HCT116 (cell line): ENCODE data around the gene BEND7. TPM values are rescaled to one million over a fixed set of nuclear protein-coding genes. Genes with fewer than 3 reads are reported as not detected.

ENCODE experiments used
- ATAC-seq: fragments of 200-7000 bp; cut with Tn5 transposase; 2 replicates; pipeline ENCODE4 v1.9.1; 2020; ENCODE audit warnings: mild to moderate bottlenecking, moderate library complexity
- Bru-seq: library from RNA; stranded (reverse); fragments of 400-500 nt; gene quantifications from one replicate; lab custom pipeline; 2021; lab: Mats Ljungman, UMichigan
- BruChase-seq, 2 experiments: library from RNA; stranded (reverse); fragments of 400-500 nt; gene quantifications; one replicate each; lab custom pipeline; 2021; lab: Mats Ljungman, UMichigan
- BruUV-seq: library from RNA; stranded (reverse); fragments of 400-500 nt; replicated peaks from 2 replicates; lab custom pipeline; 2021; lab: Mats Ljungman, UMichigan
- CTCF ChIA-PET: fragments of 300-600 bp; sonication (Branson Sonifier 250); formaldehyde crosslinking; loops from one replicate; lab custom pipeline; 2021; ENCODE audit warnings: antibody characterized with exemption; lab: Charles Lee
- POLR2A ChIA-PET: fragments of 300-600, 350-600 bp; sonication (Branson Sonifier 250); formaldehyde crosslinking; loops from one replicate; lab custom pipeline; 2021; ENCODE audit warnings: antibody characterized with exemption; lab: Charles Lee
- RAD21 ChIA-PET, 2 experiments: fragments of 300-600 bp; sonication (Branson Sonifier 250); formaldehyde crosslinking; loops; one replicate each; lab custom pipeline; 2023; ENCODE audit warnings: low total read pairs in 2 of 2; ENCODE audit not compliant: uncharacterized antibody in 2 of 2, unreplicated experiment in 2 of 2, low non-redundant PET in 1 of 2; lab: Charles Lee
- DNase-seq: peaks from one replicate; pipeline ENCODE4 v3.0.0-alpha.2; 2010; ENCODE audit warnings: low read depth, low spot score
- H2AFZ ChIP-seq: fragments of 200-600 bp; shearing (Covaris generic), sonication (generic); 2 replicates; pipeline ENCODE4 v1.6.1; 2017; ENCODE audit warnings: low read depth, mixed run types, mixed read lengths, antibody characterized with exemption, low read length; ENCODE audit not compliant: poor library complexity, severe bottlenecking
- H3K27ac ChIP-seq: 2 replicates; pipeline ENCODE4 v1.5.1; 2012; ENCODE audit warnings: low read depth, low read length
- H3K27me3 ChIP-seq: fragments of 200-600 bp; sonication (generic); 2 replicates; pipeline ENCODE4 v1.6.1; 2016; ENCODE audit warnings: mixed run types, low read length, mixed read lengths; ENCODE audit not compliant: insufficient read depth
- H3K36me3 ChIP-seq, 2 experiments: fragments of 200-500 bp in 1 of 2; fragments of 200-600 bp in 1 of 2; sonication (Bioruptor generic) in 1 of 2; sonication (generic) in 1 of 2; 2 replicates each; pipeline versions ENCODE4 v1.5.1 to v1.6.1; 2014 to 2016; ENCODE audit warnings: low read length in 2 of 2, inconsistent platforms in 1 of 2, mixed read lengths in 1 of 2, mixed run types in 1 of 2; ENCODE audit not compliant: insufficient read depth in 2 of 2, control insufficient read depth in 1 of 2
- H3K4me1 ChIP-seq, 2 experiments: fragments of 200-600 bp in 1 of 2; sonication (generic) in 1 of 2; 2 replicates each; pipeline versions ENCODE4 v1.5.1 to v1.6.1; 2012 to 2017; ENCODE audit warnings: low read length in 2 of 2, inconsistent platforms in 1 of 2, mild to moderate bottlenecking in 1 of 2, mixed read lengths in 1 of 2, mixed run types in 1 of 2, moderate library complexity in 1 of 2; ENCODE audit not compliant: insufficient read depth in 2 of 2, control insufficient read depth in 1 of 2
- H3K4me2 ChIP-seq: fragments of 200-600 bp; sonication (generic); 2 replicates; pipeline ENCODE4 v1.6.1; 2017; ENCODE audit warnings: mixed run types, low read length, mixed read lengths
- H3K4me3 ChIP-seq, 2 experiments: fragments of 200-600 bp in 1 of 2; sonication (generic) in 1 of 2; replicated peaks in 1 of 2; 2 replicates each; pipeline ENCODE4 v1.5.1; 2011 to 2016; ENCODE audit warnings: low read length in 2 of 2, control low read depth in 1 of 2, low read depth in 1 of 2, mild to moderate bottlenecking in 1 of 2, mixed read lengths in 1 of 2, mixed run types in 1 of 2
- H3K79me2 ChIP-seq: fragments of 200-600 bp; sonication (generic); 2 replicates; pipeline ENCODE4 v1.6.1; 2017; ENCODE audit warnings: mild to moderate bottlenecking, mixed run types, low read length, moderate library complexity, mixed read lengths; ENCODE audit not compliant: insufficient read depth
- H3K9ac ChIP-seq: fragments of 200-600 bp; sonication (generic); 2 replicates; pipeline ENCODE4 v1.6.1; 2016; ENCODE audit warnings: low read length, mixed read lengths
- H3K9me2 ChIP-seq: fragments of 200-600 bp; sonication (generic), shearing (Covaris generic); 2 replicates; pipeline ENCODE4 v1.6.1; 2017; ENCODE audit warnings: mixed run types, mild to moderate bottlenecking, moderate library complexity; ENCODE audit not compliant: insufficient read depth
- H3K9me3 ChIP-seq, 2 experiments: fragments of 200-500 bp in 1 of 2; fragments of 200-600 bp in 1 of 2; sonication (Bioruptor generic) in 1 of 2; sonication (generic) in 1 of 2; 2 replicates each; pipeline ENCODE4 v1.6.1; 2014 to 2017; ENCODE audit warnings: low read length in 2 of 2, mixed read lengths in 2 of 2, inconsistent platforms in 1 of 2, low read depth in 1 of 2, mild to moderate bottlenecking in 1 of 2, mixed run types in 1 of 2, moderate library complexity in 1 of 2; ENCODE audit not compliant: control insufficient read depth in 1 of 2, insufficient read depth in 1 of 2
- H4K20me1 ChIP-seq: fragments of 200-600 bp; sonication (generic), shearing (Covaris generic); 2 replicates; pipeline ENCODE4 v1.6.1; 2017; ENCODE audit warnings: mixed run types, mild to moderate bottlenecking, moderate library complexity; ENCODE audit not compliant: insufficient read depth
- CEBPB ChIP-seq: IDR thresholded peaks from 2 replicates; pipeline ENCODE4 v1.6.1; 2012; ENCODE audit warnings: low read depth
- ELF1 ChIP-seq: IDR thresholded peaks from 2 replicates; pipeline ENCODE4 v1.6.1; 2012; ENCODE audit warnings: low read depth, borderline replicate concordance
- FOSL1 ChIP-seq: IDR thresholded peaks from 2 replicates; pipeline ENCODE4 v1.6.1; 2012; ENCODE audit warnings: low read depth
- JUND ChIP-seq: IDR thresholded peaks from 2 replicates; pipeline ENCODE4 v1.6.1; 2012
- ZFX ChIP-seq: fragments of 450-650 bp; IDR thresholded peaks from 2 replicates; pipeline ENCODE4 v1.6.1; 2017
- intact Hi-C: fragments of 100-400 bp; cut with micrococcal nuclease; formaldehyde crosslinking; loops from 2 replicates; pipeline ENCODE4 v1.10.0; 2022
- long read RNA-seq: library from polyadenylated mRNA; unstranded; transcript quantifications from one replicate; pipeline ENCODE4 v2.0.0, GENCODE V29; 2021; ENCODE audit not compliant: unreplicated experiment
- polyA plus RNA-seq: library from polyadenylated mRNA; unstranded; fragments of >200 nt; gene quantifications from 2 replicates; pipeline ENCODE4 v1.2.1, GENCODE V29; 2012; ENCODE audit warnings: missing spikeins
- total RNA-seq: library from RNA; stranded (reverse); gene quantifications from one replicate; pipeline ENCODE4 v1.2.1, GENCODE V29; 2021; ENCODE audit not compliant: unreplicated experiment
- TF ChIP-seq, protein P1 (sequence below), 3 experiments: fragments of 200-600 bp in 1 of 3; sonication (generic) in 1 of 3; IDR thresholded peaks in 2 of 3; conservative IDR thresholded peaks in 1 of 3; 2 replicates each; pipeline ENCODE4 v1.5.1; 2012 to 2017; ENCODE audit warnings: low read depth in 2 of 3, low read length in 2 of 3, antibody characterized with exemption in 1 of 3, borderline replicate concordance in 1 of 3, control low read depth in 1 of 3, mild to moderate bottlenecking in 1 of 3, mixed read lengths in 1 of 3, mixed run types in 1 of 3, moderate library complexity in 1 of 3; ENCODE audit not compliant: insufficient read depth in 1 of 3
- TF ChIP-seq, protein P2 (sequence below): IDR thresholded peaks from 2 replicates; pipeline ENCODE4 v1.6.1; 2012
- TF ChIP-seq, protein P3 (sequence below): IDR thresholded peaks from 2 replicates; pipeline ENCODE4 v1.6.1; 2011; ENCODE audit warnings: mild to moderate bottlenecking, low read length, moderate library complexity; ENCODE audit not compliant: insufficient replicate concordance; ENCODE audit errors: extremely low read depth

The BEND7 gene, protein sequence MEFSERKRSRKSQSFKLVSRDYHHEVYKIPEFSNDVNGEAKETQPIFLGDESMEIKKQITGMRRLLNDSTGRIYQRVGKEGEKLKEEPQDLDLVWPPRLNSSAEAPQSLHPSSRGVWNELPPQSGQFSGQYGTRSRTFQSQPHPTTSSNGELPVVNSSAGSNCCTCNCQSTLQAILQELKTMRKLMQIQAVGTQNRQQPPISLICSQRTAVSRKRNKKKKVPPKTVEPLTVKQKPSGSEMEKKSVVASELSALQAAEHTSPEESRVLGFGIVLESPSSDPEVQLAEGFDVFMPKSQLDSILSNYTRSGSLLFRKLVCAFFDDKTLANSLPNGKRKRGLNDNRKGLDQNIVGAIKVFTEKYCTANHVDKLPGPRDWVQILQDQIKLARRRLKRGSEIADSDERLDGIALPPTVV
- 13.8 TPM for total RNA-seq
- 5.3 and 7.5 TPM in 2 replicates for polyA plus RNA-seq
- percentile 57 among the genes with signal in this experiment for Bru-seq, nascent RNA
- percentile 59 among the genes with signal in this experiment for BruChase-seq, experiment 1, labeled RNA remaining after a 6-hour chase
- percentile 56 among the genes with signal in this experiment for BruChase-seq, experiment 2, labeled RNA remaining after a 2-hour chase
- long read RNA-seq, partial matches to known transcripts, result 5 of 18 reads
- long read RNA-seq, other reads (novel, unspliced or antisense), result 13 of 18 reads

DNA sequence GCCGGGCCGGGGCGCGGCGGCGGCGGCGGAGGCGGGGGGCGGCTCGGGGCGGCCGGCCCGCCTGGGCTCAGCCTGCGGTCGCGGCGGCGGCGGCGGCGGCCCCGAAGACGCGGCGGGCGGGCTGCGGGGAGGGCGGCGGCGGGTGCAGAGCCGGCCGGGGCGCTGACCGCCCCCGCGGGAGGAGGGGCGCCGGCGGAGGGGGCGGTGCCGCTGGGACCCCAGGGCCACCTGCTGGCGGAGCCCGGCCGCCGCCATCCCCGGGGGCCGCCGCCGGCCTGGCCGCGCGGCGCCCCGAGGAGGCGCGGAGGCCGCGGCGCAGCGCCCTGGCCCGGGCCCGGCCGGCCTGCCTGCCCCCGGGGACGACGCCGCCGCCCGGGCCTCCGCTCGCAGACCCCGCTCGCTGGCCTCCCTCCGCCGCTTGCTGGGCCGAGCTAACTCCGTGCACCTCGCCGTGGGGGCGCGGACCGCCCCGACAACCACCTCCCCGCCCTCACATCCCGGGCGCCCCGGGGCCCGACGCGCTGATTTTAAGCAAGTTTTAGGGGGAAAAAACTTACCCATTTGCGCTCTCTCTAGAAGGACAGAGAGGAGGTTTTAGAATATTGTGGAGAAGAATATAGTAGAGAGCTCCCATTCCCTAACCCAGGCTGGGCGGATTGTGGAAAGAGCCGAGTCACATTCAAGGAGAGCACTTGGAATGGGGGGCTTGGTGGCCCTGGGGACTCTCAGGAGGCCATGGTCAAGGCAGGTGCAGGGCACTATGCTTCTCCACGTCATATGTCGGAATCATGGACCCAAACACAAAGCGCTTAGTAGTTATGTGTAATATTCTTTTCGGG lies at the start of gene BEND7:
Gene BEND7, minus strand, starts transcription at position 140 of the 839 bp plus-strand sequence. CDS start 481 bp downstream, outside the sequence.
- peak within 1 kb of the TSS; percentile 64 for H3K9ac ChIP-seq
- TF ChIP-seq, protein P1, sequence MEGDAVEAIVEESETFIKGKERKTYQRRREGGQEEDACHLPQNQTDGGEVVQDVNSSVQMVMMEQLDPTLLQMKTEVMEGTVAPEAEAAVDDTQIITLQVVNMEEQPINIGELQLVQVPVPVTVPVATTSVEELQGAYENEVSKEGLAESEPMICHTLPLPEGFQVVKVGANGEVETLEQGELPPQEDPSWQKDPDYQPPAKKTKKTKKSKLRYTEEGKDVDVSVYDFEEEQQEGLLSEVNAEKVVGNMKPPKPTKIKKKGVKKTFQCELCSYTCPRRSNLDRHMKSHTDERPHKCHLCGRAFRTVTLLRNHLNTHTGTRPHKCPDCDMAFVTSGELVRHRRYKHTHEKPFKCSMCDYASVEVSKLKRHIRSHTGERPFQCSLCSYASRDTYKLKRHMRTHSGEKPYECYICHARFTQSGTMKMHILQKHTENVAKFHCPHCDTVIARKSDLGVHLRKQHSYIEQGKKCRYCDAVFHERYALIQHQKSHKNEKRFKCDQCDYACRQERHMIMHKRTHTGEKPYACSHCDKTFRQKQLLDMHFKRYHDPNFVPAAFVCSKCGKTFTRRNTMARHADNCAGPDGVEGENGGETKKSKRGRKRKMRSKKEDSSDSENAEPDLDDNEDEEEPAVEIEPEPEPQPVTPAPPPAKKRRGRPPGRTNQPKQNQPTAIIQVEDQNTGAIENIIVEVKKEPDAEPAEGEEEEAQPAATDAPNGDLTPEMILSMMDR (IDR thresholded peaks at IDR 0.05 in 2 of 3, conservative IDR thresholded peaks at IDR 0.05 in 1 of 3; ENCODE audit: borderline replicate concordance in 1 of 3, insufficient read depth in 1 of 3, low read depth in 2 of 3, low read length in 2 of 3), result no peak
- TF ChIP-seq ZFX (peak; percentile 79), JUND (no peak), CEBPB (no peak), FOSL1 (no peak), ELF1 (no peak)
- TF ChIP-seq, protein P2, sequence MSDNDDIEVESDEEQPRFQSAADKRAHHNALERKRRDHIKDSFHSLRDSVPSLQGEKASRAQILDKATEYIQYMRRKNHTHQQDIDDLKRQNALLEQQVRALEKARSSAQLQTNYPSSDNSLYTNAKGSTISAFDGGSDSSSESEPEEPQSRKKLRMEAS, result no peak
- TF ChIP-seq, protein P3, sequence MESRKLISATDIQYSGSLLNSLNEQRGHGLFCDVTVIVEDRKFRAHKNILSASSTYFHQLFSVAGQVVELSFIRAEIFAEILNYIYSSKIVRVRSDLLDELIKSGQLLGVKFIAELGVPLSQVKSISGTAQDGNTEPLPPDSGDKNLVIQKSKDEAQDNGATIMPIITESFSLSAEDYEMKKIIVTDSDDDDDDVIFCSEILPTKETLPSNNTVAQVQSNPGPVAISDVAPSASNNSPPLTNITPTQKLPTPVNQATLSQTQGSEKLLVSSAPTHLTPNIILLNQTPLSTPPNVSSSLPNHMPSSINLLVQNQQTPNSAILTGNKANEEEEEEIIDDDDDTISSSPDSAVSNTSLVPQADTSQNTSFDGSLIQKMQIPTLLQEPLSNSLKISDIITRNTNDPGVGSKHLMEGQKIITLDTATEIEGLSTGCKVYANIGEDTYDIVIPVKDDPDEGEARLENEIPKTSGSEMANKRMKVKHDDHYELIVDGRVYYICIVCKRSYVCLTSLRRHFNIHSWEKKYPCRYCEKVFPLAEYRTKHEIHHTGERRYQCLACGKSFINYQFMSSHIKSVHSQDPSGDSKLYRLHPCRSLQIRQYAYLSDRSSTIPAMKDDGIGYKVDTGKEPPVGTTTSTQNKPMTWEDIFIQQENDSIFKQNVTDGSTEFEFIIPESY, result no peak
- TF ChIP-seq, all 23 proteins: peak for 1
- ChIA-PET POLR2A (no interaction called here), RAD21 (no interaction called here), CTCF (no interaction called here)
- Histone ChIP-seq H3K36me3 (peaks cover 2 to 4% of the 10 kb centered on the region in 2 experiments; a peak in 1 of 4 replicates), H3K27me3 (no peaks in the 10 kb centered on the region), H3K4me3 (peak within 1 kb of the TSS; percentile 50 to 64), H3K27ac (peak within 1 kb of the TSS; percentile 56; the same call in 1 of the 2 replicates), H4K20me1 (0 out of 2 replicates have a peak, but pooled peaks cover 2% of the 10 kb centered on the region), H3K4me1 (peaks cover 22 to 26% of the 10 kb centered on the region in 2 experiments), H3K79me2 (no peaks in the 10 kb centered on the region), H3K9me2 (no peaks in the 10 kb centered on the region), H3K4me2 (peak within 1 kb of the TSS; percentile 93), H2AFZ (peak within 1 kb of the TSS; percentile 10), H3K9me3 (no peaks in the 10 kb centered on the region)
- intact Hi-C loops, result no loop called here
- DNase-seq (no peak), ATAC-seq (peak; percentile 81)
- BruUV-seq, result TSS peak; percentile 41
